Chondrocyte (in vitro differentiated cells): ENCODE measurements around the gene OR52N5. TPM values are rescaled to one million over a fixed set of nuclear protein-coding genes. Genes with fewer than 3 reads are reported as not detected.
A peak's percentile ranks its signal among the peaks of the same experiment; 100 is the strongest.

ENCODE experiments used
- DNase-seq: peaks from one replicate; pipeline ENCODE4 v3.0.0; 2021; ENCODE audit warnings: mixed read lengths, low spot score
- H3K27ac Mint-ChIP-seq: one replicate; pipeline ENCODE4 v1.8.0; 2021; ENCODE audit warnings: mild to moderate bottlenecking, moderate library complexity, mixed read lengths; ENCODE audit not compliant: unreplicated experiment
- H3K27me3 Mint-ChIP-seq: 2 replicates; pipeline ENCODE4 v1.8.0; 2021; ENCODE audit warnings: low read depth, mixed read lengths
- H3K36me3 Mint-ChIP-seq: 2 replicates; pipeline ENCODE4 v1.8.0; 2021; ENCODE audit warnings: low read depth, mixed read lengths
- H3K4me1 Mint-ChIP-seq: 2 replicates; pipeline ENCODE4 v1.8.0; 2021; ENCODE audit warnings: low read depth, mild to moderate bottlenecking, mixed read lengths
- H3K4me3 Mint-ChIP-seq: one replicate; pipeline ENCODE4 v1.8.0; 2021; ENCODE audit warnings: mild to moderate bottlenecking, moderate library complexity, mixed read lengths; ENCODE audit not compliant: unreplicated experiment
- H3K9me3 Mint-ChIP-seq: 2 replicates; pipeline ENCODE4 v1.8.0; 2021; ENCODE audit warnings: low read depth, mixed read lengths
- total RNA-seq: library from RNA; stranded (reverse); gene quantifications from 3 replicates; pipeline ENCODE4 v1.2.1, GENCODE V29; 2021
- TF ChIP-seq, protein P1 (sequence below): fragments of 200-600 bp; sonication (generic); IDR thresholded peaks from 2 replicates; pipeline ENCODE4 v1.5.0; 2021; ENCODE audit warnings: antibody characterized with exemption, mild to moderate bottlenecking, moderate library complexity

OR52N5 gene
- total RNA-seq, 1 donor from 2014 or later = not detected

DNA sequence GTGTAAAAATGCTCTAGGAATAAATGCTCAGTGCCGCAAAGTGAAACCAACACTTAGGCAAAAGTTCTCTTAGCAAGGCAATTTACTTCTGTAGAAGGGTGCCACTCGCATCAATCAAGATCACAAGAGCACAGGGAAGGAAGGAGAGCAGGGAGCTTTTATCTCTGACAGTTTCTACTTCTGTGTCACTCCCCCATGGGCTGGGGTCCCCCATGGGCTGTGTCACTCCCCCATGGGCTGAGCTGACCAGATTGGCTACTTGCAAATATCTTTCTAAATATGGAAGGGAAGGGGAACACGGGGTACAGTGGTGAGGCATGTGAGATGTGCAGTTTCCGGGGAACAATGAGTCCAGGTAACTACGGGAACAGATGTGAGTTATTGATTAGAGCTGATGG is 26.0 kb upstream of the OR52N5 start:
- TF ChIP-seq, protein P1, sequence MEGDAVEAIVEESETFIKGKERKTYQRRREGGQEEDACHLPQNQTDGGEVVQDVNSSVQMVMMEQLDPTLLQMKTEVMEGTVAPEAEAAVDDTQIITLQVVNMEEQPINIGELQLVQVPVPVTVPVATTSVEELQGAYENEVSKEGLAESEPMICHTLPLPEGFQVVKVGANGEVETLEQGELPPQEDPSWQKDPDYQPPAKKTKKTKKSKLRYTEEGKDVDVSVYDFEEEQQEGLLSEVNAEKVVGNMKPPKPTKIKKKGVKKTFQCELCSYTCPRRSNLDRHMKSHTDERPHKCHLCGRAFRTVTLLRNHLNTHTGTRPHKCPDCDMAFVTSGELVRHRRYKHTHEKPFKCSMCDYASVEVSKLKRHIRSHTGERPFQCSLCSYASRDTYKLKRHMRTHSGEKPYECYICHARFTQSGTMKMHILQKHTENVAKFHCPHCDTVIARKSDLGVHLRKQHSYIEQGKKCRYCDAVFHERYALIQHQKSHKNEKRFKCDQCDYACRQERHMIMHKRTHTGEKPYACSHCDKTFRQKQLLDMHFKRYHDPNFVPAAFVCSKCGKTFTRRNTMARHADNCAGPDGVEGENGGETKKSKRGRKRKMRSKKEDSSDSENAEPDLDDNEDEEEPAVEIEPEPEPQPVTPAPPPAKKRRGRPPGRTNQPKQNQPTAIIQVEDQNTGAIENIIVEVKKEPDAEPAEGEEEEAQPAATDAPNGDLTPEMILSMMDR = no peak
- Mint-ChIP-seq H3K27ac (no peak overlapping the region), H3K27me3 (peaks cover 55% of the 10 kb centered on the region), H3K4me1 (peaks cover 12% of the 10 kb centered on the region), H3K36me3 (peaks cover 3% of the 10 kb centered on the region), H3K9me3 (peaks cover 4% of the 10 kb centered on the region), H3K4me3 (peak overlapping the region; percentile 76)
- no peak for DNase-seq

DNA sequence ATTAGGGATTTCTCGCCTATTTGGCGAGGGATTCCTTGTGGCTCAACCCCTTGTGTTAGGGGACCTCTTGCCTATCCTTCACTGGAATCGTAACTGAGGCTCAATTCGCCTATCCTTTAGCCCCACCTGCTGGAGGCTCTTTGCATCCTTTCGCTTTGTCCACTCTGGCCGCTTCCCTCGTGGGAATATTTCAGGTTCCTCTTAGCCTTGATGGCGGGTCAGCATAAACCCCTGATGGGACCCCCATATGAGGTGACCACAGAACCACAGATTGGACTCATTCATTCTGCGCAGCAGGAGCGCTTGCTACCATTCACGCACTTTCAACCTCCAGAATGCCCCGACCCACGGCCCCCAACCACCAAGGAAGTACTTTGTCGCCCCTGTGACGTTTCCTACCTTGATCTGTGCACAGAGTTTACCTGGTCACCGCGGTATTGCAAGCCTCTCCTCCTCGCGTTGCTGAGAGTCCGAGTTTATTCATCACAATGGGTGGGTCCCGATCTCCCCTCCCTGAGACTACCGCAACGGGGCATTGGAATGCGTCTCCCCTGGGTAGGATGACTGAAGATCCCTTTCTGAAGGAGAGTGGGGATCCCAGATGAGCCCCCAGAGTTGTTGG is 25.5 kb upstream of the OR52N5 start, which contains the start of gene OR52N2:
Gene OR52N2 (plus strand): TSS at position 425 of the 622 bp plus-strand sequence. CDS start 11,412 bp downstream, outside the sequence.
- Mint-ChIP-seq H3K27me3 (peaks cover 53% of the 10 kb centered on the region), H3K4me1 (peaks cover 12% of the 10 kb centered on the region), H3K9me3 (peaks cover 6% of the 10 kb centered on the region), H3K36me3 (peaks cover 3% of the 10 kb centered on the region), H3K27ac (no peak within 1 kb of the TSS), H3K4me3 (peak within 1 kb of the TSS; percentile 76)
- TF ChIP-seq, protein P1 = peak; percentile 97
- no peak for DNase-seq

DNA sequence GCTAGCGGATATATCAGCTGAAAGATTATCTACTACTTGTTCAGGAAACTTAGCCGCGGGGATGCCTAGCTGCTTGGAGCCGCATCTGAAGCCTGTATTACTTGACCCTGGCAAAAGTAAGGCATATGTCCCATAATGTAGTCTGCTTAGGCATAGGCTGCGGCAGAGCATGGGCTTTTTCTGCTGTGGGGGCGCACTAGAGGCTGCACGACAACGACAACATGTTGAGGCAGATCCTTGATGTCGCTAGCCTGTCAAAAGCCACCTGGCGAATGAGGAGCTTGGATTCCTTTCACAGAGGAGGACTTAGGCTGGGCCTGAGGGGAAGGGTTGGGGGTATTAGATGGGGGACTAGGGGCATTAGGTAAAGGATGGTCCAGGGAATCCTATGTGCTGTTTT is 24.4 kb upstream of the OR52N5 start:
- Mint-ChIP-seq H3K4me1 (peaks cover 12% of the 10 kb centered on the region), H3K27me3 (peaks cover 57% of the 10 kb centered on the region), H3K36me3 (peaks cover 3% of the 10 kb centered on the region), H3K4me3 (no peak overlapping the region), H3K27ac (no peak overlapping the region), H3K9me3 (peaks cover 12% of the 10 kb centered on the region)
- TF ChIP-seq, protein P1 = no peak
- no peak for DNase-seq

DNA sequence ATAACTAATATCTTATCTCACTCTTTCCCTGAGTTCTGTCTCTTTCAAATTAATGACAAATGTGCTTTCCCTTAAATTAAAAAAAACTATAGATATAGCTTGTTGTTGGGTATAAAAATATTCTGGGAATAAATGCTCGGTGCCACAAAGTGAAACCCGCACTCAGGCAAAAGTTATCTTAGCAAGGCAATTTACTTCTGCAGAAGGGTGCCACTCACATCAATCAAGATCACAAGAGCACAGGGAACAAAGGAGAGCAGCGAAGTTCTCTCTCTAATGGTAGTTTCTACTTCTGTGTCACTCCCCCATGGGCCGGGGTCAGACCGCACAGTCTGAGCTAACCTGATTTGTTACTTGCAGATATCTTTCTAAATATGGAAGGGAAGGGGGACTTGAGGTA is 20.8 kb upstream of the OR52N5 start:
- TF ChIP-seq, protein P1 = no peak
- peaks cover 8% of the 10 kb centered on the region for H3K4me1 Mint-ChIP-seq

DNA sequence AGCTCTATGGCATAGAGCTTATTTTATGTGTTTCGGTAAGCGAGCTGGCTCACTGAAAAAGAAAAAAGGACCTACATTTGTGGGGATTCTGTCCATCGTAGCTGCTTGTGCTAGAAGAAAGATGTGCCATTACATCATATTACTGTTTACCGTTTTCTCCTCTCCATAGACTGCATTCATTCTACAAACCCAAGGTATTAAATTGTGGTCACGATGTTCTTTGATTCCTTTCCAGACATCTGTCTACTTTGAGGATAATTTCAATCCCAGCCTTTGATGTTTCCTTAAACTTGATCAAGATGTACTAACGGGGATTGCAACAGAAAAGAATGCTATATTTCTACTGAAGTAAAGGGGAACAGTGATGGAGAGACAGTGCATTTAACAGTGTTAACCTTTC is 13.4 kb upstream of the OR52N5 start:
- peaks cover 25% of the 10 kb centered on the region for H3K27me3 Mint-ChIP-seq
- TF ChIP-seq, protein P1 = no peak
- no peaks in the 10 kb centered on the region for H3K4me1 Mint-ChIP-seq
- DNase-seq = no peak
- H3K9me3 Mint-ChIP-seq = no peaks in the 10 kb centered on the region
- H3K36me3 Mint-ChIP-seq = no peaks in the 10 kb centered on the region
- no peak overlapping the region for H3K27ac Mint-ChIP-seq
- no peak overlapping the region for H3K4me3 Mint-ChIP-seq

More for the DNA sequence above, 20.8 kb upstream of the OR52N5 start:
- no peak overlapping the region for H3K4me3 Mint-ChIP-seq
- H3K27ac Mint-ChIP-seq = peak overlapping the region; percentile 3
- peaks cover 3% of the 10 kb centered on the region for H3K36me3 Mint-ChIP-seq
- peaks cover 51% of the 10 kb centered on the region for H3K27me3 Mint-ChIP-seq
- no peak for DNase-seq
- H3K9me3 Mint-ChIP-seq = peaks cover 12% of the 10 kb centered on the region
